Liver (tissue), 9 donors: ENCODE data around the gene SLC25A29. TPM values are rescaled to one million over a fixed set of nuclear protein-coding genes. Genes with fewer than 3 reads are reported as not detected.

Experiments
- DNase-seq: peaks from one replicate; pipeline ENCODE4 v3.0.0-alpha.2; 2017; ENCODE audit warnings: low spot score
- H3K27ac ChIP-seq, 2 donors: one replicate each; pipeline ENCODE4 v1.7.0; 2013; ENCODE audit warnings: inconsistent platforms in 2 of 2, low read length in 2 of 2, control low read depth in 1 of 2, low read depth in 1 of 2, mild to moderate bottlenecking in 1 of 2
- H3K27me3 ChIP-seq, 4 donors: one replicate each; pipeline versions ENCODE4 v1.6.1 to v1.7.0; 2013; ENCODE audit warnings: low read length in 3 of 4, inconsistent platforms in 1 of 4, mild to moderate bottlenecking in 1 of 4, moderate library complexity in 1 of 4; ENCODE audit not compliant: control insufficient read depth in 4 of 4, insufficient read depth in 4 of 4
- H3K36me3 ChIP-seq, 4 donors: one replicate each; pipeline versions ENCODE4 v1.6.1 to v1.7.0; 2013; ENCODE audit warnings: low read length in 3 of 4, mild to moderate bottlenecking in 3 of 4, low read depth in 1 of 4, moderate library complexity in 1 of 4; ENCODE audit not compliant: control insufficient read depth in 4 of 4, insufficient read depth in 3 of 4
- H3K4me1 ChIP-seq, 4 donors: one replicate each; pipeline versions ENCODE4 v1.6.1 to v1.7.0; 2013; ENCODE audit warnings: low read length in 3 of 4, mild to moderate bottlenecking in 3 of 4, moderate library complexity in 1 of 4; ENCODE audit not compliant: control insufficient read depth in 4 of 4, insufficient read depth in 4 of 4
- H3K4me3 ChIP-seq, 3 donors: one replicate each; pipeline versions ENCODE4 v1.6.1 to v1.7.0; 2013; ENCODE audit warnings: low read length in 3 of 3, control low read depth in 1 of 3, low read depth in 1 of 3, mild to moderate bottlenecking in 1 of 3
- H3K9ac ChIP-seq, 2 donors: one replicate each; pipeline ENCODE4 v1.7.0; 2013; ENCODE audit warnings: low read length in 2 of 2, mild to moderate bottlenecking in 2 of 2, moderate library complexity in 2 of 2, control low read depth in 1 of 2, low read depth in 1 of 2
- H3K9me3 ChIP-seq, 4 donors: one replicate each; pipeline versions ENCODE4 v1.6.1 to v1.7.0; 2013; ENCODE audit warnings: low read length in 3 of 4; ENCODE audit not compliant: control insufficient read depth in 4 of 4
- EGR1 ChIP-seq, 2 donors: IDR thresholded peaks; 2 replicates each; pipeline ENCODE4 v1.6.1; 2016 to 2018; ENCODE audit warnings: antibody characterized with exemption in 2 of 2, low read depth in 2 of 2
- FOXA1 ChIP-seq: IDR thresholded peaks from 2 replicates; pipeline ENCODE4 v1.6.1; 2016; ENCODE audit warnings: antibody characterized with exemption
- FOXA2 ChIP-seq: IDR thresholded peaks from 2 replicates; pipeline ENCODE4 v1.6.1; 2016; ENCODE audit warnings: antibody characterized with exemption
- HNF4A ChIP-seq, 2 donors: conservative IDR thresholded peaks; 2 replicates each; pipeline ENCODE4 v1.6.1; 2016; ENCODE audit warnings: antibody characterized with exemption in 2 of 2, mild to moderate bottlenecking in 2 of 2
- HNF4G ChIP-seq: IDR thresholded peaks from 2 replicates; pipeline ENCODE4 v1.6.1; 2016; ENCODE audit warnings: antibody characterized with exemption
- JUND ChIP-seq, 2 donors: IDR thresholded peaks; 2 replicates each; pipeline ENCODE4 v1.6.1; 2016; ENCODE audit warnings: antibody characterized with exemption in 2 of 2
- NR2F2 ChIP-seq: IDR thresholded peaks from 2 replicates; pipeline ENCODE4 v1.6.1; 2016; ENCODE audit warnings: antibody characterized with exemption
- RAD21 ChIP-seq, 2 donors: IDR thresholded peaks; 2 replicates each; pipeline ENCODE4 v1.6.1; 2016; ENCODE audit warnings: antibody characterized with exemption in 2 of 2, mild to moderate bottlenecking in 2 of 2
- RXRA ChIP-seq, 2 donors: IDR thresholded peaks; 2 replicates each; pipeline ENCODE4 v1.6.1; 2017 to 2018; ENCODE audit warnings: antibody characterized with exemption in 2 of 2, mild to moderate bottlenecking in 1 of 2
- SP1 ChIP-seq: IDR thresholded peaks from 2 replicates; pipeline ENCODE4 v1.6.1; 2018; ENCODE audit warnings: antibody characterized with exemption, mild to moderate bottlenecking
- TAF1 ChIP-seq: conservative IDR thresholded peaks from 2 replicates; pipeline ENCODE4 v1.6.1; 2016; ENCODE audit warnings: antibody characterized with exemption, mild to moderate bottlenecking
- YY1 ChIP-seq: IDR thresholded peaks from 2 replicates; pipeline ENCODE4 v1.6.1; 2016; ENCODE audit warnings: antibody characterized with exemption, mild to moderate bottlenecking
- WGBS: extraction: QIAGEN DNeasy Blood & Tissue Kit; methylation state at CpG from one replicate; pipeline ENCODE4 v1.1.7; 2013; 5-methylcytosine and 5-hydroxymethylcytosine counted together
- polyA plus RNA-seq, 2 donors: library from polyadenylated mRNA; stranded (reverse) in 1 of 2; unstranded in 1 of 2; fragments of 200-250 nt in 1 of 2; fragments of >200 nt in 1 of 2; fragmentation: Nextera tagmentation in 1 of 2; extraction: Ambion mirVana in 1 of 2; gene quantifications; one replicate each; pipeline versions ENCODE4 v1.2.1 to v1.2.3, GENCODE V29; 2013 to 2015
- total RNA-seq, 2 donors: library from RNA; depleted of rRNA; stranded (reverse); fragments of >200 nt; gene quantifications; one replicate each; pipeline ENCODE4 v1.2.3, GENCODE V29; 2014
- TF ChIP-seq, protein P1 (sequence below): IDR thresholded peaks from 2 replicates; pipeline ENCODE4 v1.6.1; 2016; ENCODE audit warnings: antibody characterized with exemption
- TF ChIP-seq, protein P2 (sequence below): IDR thresholded peaks from 2 replicates; pipeline ENCODE4 v1.6.1; 2016; ENCODE audit warnings: antibody characterized with exemption
- TF ChIP-seq, protein P3 (sequence below): fragments of 150-350 bp; IDR thresholded peaks from 2 replicates; pipeline ENCODE4 v1.5.1; 2017; ENCODE audit warnings: improper control_type of control experiment, low read depth, low read length; ENCODE audit not compliant: missing input control
- donor health status: healthy.
- donor health status: healthy.
- donor health status: healthy.
- donor health status: healthy.
- donor health status: healthy.

SLC25A29 gene
- total and polyA plus RNA-seq, 4 donors: 2.4 to 13.9 (median 8.9) TPM

DNA sequence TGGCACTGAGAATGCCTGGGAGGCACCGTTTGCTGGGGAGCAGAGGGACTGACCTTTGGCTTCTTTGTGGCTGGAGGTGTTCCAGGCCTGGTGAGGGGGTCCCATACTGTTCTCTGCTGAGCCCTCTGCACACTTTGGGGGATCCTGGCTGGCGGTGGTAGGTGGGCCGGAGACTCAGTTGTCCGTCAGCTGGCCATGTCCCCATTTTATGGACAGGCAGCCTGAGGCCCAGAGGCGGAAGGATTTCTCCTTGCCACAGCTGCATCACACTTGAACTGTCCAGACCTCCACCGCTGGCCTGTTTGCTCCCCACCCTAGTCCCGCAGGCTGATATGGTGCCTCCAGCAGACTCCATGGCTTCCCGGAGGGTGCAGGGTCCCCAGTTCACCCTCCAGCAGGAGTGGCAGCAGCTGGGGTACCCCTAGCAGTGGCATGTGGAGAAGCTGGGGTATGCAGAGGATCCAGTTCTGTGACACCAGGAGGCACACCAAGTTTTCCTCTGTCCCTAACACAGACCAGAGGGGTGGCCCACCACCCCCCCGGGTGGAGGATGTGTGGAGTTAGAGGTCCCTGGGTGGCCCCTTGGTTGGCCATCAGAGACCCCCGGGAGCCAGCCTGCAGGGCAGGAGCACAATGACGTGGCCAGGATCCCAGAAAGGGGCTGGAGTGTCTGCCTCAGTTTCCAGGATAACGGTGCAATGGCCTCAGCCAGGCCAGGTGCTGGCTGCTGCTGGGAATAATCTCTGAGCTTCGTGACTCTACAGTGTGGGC, 14.8 kb downstream of the SLC25A29 start:
- Histone ChIP-seq H3K4me3 (no peak overlapping the region), H3K4me1 (no peaks in the 10 kb centered on the region), H3K27ac (no peak overlapping the region), H3K27me3 (no peaks in the 10 kb centered on the region), H3K9me3 (no peaks in the 10 kb centered on the region), H3K36me3 (peaks cover 0 to 2% (median 0%) of the 10 kb centered on the region in 4 donors), H3K9ac (no peak overlapping the region)
- TF ChIP-seq, protein P1, sequence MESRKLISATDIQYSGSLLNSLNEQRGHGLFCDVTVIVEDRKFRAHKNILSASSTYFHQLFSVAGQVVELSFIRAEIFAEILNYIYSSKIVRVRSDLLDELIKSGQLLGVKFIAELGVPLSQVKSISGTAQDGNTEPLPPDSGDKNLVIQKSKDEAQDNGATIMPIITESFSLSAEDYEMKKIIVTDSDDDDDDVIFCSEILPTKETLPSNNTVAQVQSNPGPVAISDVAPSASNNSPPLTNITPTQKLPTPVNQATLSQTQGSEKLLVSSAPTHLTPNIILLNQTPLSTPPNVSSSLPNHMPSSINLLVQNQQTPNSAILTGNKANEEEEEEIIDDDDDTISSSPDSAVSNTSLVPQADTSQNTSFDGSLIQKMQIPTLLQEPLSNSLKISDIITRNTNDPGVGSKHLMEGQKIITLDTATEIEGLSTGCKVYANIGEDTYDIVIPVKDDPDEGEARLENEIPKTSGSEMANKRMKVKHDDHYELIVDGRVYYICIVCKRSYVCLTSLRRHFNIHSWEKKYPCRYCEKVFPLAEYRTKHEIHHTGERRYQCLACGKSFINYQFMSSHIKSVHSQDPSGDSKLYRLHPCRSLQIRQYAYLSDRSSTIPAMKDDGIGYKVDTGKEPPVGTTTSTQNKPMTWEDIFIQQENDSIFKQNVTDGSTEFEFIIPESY: no peak
- no peak for TF ChIP-seq FOXA1
- TF ChIP-seq HNF4A (conservative IDR thresholded peaks at IDR 0.05): no peak
- no peak for TF ChIP-seq YY1
- TF ChIP-seq EGR1 (IDR thresholded peaks at IDR 0.05; ENCODE audit: low read depth in 2 of 2): no peak
- TF ChIP-seq, protein P2, sequence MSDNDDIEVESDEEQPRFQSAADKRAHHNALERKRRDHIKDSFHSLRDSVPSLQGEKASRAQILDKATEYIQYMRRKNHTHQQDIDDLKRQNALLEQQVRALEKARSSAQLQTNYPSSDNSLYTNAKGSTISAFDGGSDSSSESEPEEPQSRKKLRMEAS: no peak
- TF ChIP-seq RXRA (IDR thresholded peaks at IDR 0.05): no peak
- no peak for TF ChIP-seq JUND (IDR thresholded peaks at IDR 0.05)
- no peak for TF ChIP-seq SP1
- TF ChIP-seq TAF1: no peak
- TF ChIP-seq, protein P3, sequence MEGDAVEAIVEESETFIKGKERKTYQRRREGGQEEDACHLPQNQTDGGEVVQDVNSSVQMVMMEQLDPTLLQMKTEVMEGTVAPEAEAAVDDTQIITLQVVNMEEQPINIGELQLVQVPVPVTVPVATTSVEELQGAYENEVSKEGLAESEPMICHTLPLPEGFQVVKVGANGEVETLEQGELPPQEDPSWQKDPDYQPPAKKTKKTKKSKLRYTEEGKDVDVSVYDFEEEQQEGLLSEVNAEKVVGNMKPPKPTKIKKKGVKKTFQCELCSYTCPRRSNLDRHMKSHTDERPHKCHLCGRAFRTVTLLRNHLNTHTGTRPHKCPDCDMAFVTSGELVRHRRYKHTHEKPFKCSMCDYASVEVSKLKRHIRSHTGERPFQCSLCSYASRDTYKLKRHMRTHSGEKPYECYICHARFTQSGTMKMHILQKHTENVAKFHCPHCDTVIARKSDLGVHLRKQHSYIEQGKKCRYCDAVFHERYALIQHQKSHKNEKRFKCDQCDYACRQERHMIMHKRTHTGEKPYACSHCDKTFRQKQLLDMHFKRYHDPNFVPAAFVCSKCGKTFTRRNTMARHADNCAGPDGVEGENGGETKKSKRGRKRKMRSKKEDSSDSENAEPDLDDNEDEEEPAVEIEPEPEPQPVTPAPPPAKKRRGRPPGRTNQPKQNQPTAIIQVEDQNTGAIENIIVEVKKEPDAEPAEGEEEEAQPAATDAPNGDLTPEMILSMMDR: no peak
- TF ChIP-seq FOXA2: no peak
- TF ChIP-seq RAD21 (IDR thresholded peaks at IDR 0.05): no peak
- WGBS: 95% methylated on average over 13 of the region's 13 CpGs
- no peak for DNase-seq

DNA sequence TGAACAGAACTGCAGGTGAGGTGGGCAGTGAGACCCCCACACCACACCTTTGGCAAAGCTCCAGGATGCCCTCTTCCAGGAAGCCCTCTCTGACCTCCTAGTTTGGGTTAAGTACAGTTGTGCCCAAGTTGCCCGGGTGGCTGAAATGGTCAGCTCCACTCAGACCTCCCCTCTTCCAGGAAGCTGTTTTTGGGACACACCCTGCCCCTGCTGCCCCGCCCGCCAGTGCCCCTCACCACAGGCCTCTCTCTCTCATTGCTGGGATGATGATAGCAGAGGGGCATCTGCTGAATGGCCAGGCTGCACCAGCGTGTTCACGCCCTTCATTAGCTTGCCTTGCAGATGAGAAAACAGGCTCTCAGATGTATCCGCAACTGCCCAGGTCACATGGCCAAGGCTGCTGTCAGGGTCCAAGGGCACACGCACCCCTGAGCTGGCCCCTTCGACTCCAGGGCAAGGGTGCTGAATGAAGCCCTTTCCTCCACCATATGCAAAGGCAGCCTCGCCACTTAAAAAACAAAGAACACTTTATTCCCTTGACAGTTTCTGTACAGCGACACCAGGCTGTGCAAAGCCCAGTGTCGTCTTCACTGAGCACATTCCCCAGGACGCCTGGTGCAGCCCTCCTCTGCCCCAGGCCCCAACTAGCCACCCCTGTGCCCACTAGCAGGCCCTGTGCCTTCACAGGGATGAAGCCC, 15.5 kb downstream of the SLC25A29 start:
- TF ChIP-seq, protein P1: no peak
- TF ChIP-seq FOXA1: no peak
- TF ChIP-seq EGR1 (IDR thresholded peaks at IDR 0.05; ENCODE audit: low read depth in 2 of 2): no peak
- TF ChIP-seq, protein P3: no peak
- no peak for TF ChIP-seq NR2F2
- TF ChIP-seq YY1: no peak
- TF ChIP-seq HNF4G: no peak
- TF ChIP-seq SP1: no peak
- no peak for TF ChIP-seq JUND (IDR thresholded peaks at IDR 0.05)
- TF ChIP-seq HNF4A (conservative IDR thresholded peaks at IDR 0.05): no peak
- WGBS: 90% methylated on average over 12 of the region's 12 CpGs
- H3K36me3 ChIP-seq: peaks cover 0 to 2% (median 0%) of the 10 kb centered on the region in 4 donors
- DNase-seq: no peak
- peaks cover 0 to 4% (median 4%) of the 10 kb centered on the region in 4 donors for H3K4me1 ChIP-seq
- no peaks in the 10 kb centered on the region for H3K27me3 ChIP-seq
- H3K9me3 ChIP-seq: no peaks in the 10 kb centered on the region
- no peak overlapping the region for H3K27ac ChIP-seq
- no peak overlapping the region for H3K9ac ChIP-seq
- H3K4me3 ChIP-seq: no peak overlapping the region
